Natural killer cell (primary cell): ENCODE measurements around the gene PTPRT. TPM values are rescaled to one million over a fixed set of nuclear protein-coding genes. Genes with fewer than 3 reads are reported as not detected.

Experiments used
- ATAC-seq, 3 donors: fragments of 150-1000 bp in 2 of 3; fragments of 200-7000 bp in 1 of 3; cut with Tn5 transposase; 1 replicate in 1 of 3; 2 replicates in 2 of 3; pipeline ENCODE4 v1.10.0; 2021; ENCODE audit warnings: mild to moderate bottlenecking in 2 of 3, moderate library complexity in 2 of 3
- DNase-seq, 2 donors: peaks; one replicate each; pipeline versions ENCODE4 v3.0.0 to v3.0.0-alpha.2; 2013 to 2021; ENCODE audit warnings: mixed read lengths in 1 of 2
- H3K27ac ChIP-seq: one replicate; pipeline ENCODE4 v1.5.1; 2013; ENCODE audit warnings: mild to moderate bottlenecking, low read length
- H3K27me3 ChIP-seq: one replicate; pipeline ENCODE4 v1.6.1; 2013; ENCODE audit warnings: low read length; ENCODE audit not compliant: control insufficient read depth, insufficient read depth
- H3K36me3 ChIP-seq: one replicate; pipeline ENCODE4 v1.6.1; 2013; ENCODE audit warnings: low read length; ENCODE audit not compliant: control insufficient read depth, insufficient read depth
- H3K4me1 ChIP-seq: one replicate; pipeline ENCODE4 v1.6.1; 2013; ENCODE audit warnings: low read length; ENCODE audit not compliant: control insufficient read depth, insufficient read depth
- H3K4me3 ChIP-seq: one replicate; pipeline ENCODE4 v1.5.1; 2013; ENCODE audit warnings: low read length
- H3K9me3 ChIP-seq: one replicate; pipeline ENCODE4 v1.6.1; 2013; ENCODE audit warnings: low read length; ENCODE audit not compliant: control insufficient read depth, insufficient read depth
- H3K27ac Mint-ChIP-seq, 2 donors: one replicate each; pipeline ENCODE4 v1.8.0; 2022; ENCODE audit warnings: mild to moderate bottlenecking in 2 of 2, mixed read lengths in 2 of 2, moderate library complexity in 1 of 2
- H3K27me3 Mint-ChIP-seq, 2 donors: one replicate each; pipeline ENCODE4 v1.8.0; 2022; ENCODE audit warnings: low read depth in 2 of 2, mixed read lengths in 2 of 2
- H3K36me3 Mint-ChIP-seq: one replicate; pipeline ENCODE4 v1.8.0; 2022; ENCODE audit warnings: mixed read lengths
- H3K4me1 Mint-ChIP-seq, 2 donors: one replicate each; pipeline ENCODE4 v1.8.0; 2022; ENCODE audit warnings: mixed read lengths in 2 of 2
- H3K4me3 Mint-ChIP-seq: one replicate; pipeline ENCODE4 v1.8.0; 2022; ENCODE audit warnings: mild to moderate bottlenecking, moderate library complexity, mixed read lengths
- H3K9me3 Mint-ChIP-seq, 2 donors: one replicate each; pipeline ENCODE4 v1.8.0; 2022; ENCODE audit warnings: mixed read lengths in 2 of 2
- CTCF ChIP-seq: fragments of 200-600 bp; IDR thresholded peaks from one replicate; pipeline ENCODE4 v1.8.0; 2022; ENCODE audit warnings: antibody characterized with exemption
- WGBS: methylation state at CpG from one replicate; pipeline ENCODE4 v1.1.7; 2013; ENCODE audit warnings: missing lambda C conversion rate; ENCODE audit not compliant: insufficient coverage; 5-methylcytosine and 5-hydroxymethylcytosine counted together
- intact Hi-C: fragments of 100-400 bp; cut with micrococcal nuclease; formaldehyde crosslinking; loops from one replicate; pipeline ENCODE4 v1.14.2; 2022
- total RNA-seq, 4 donors: library from RNA; stranded (reverse); fragments of 120-200 nt in 1 of 4; gene quantifications; one replicate each; pipeline versions ENCODE4 v1.2.3 to v1.2.4, GENCODE V29; 2013 to 2022

The PTPRT gene
- total RNA-seq, 3 donors from 2014 or later (not counting 1 experiment from before 2014, with no cell fraction given): not detected

- Histone ChIP-seq H3K27ac (no peak overlapping the region), H3K27me3 (peaks cover 13% of the 10 kb centered on the region), H3K4me3 (no peak overlapping the region), H3K9me3 (no peaks in the 10 kb centered on the region), H3K4me1 (peaks cover 4% of the 10 kb centered on the region), H3K36me3 (no peaks in the 10 kb centered on the region)
- Mint-ChIP-seq H3K27me3 (peaks cover 40 to 47% of the 10 kb centered on the region in 2 donors), H3K27ac (no peak overlapping the region), H3K4me1 (no peaks in the 10 kb centered on the region), H3K4me3 (no peak overlapping the region), H3K36me3 (no peaks in the 10 kb centered on the region), H3K9me3 (no peaks in the 10 kb centered on the region)
- DNase-seq: no peak
- no peak for TF ChIP-seq CTCF
- ATAC-seq: no peak
- intact Hi-C loops: no loop called here
- 6% methylated on average over 16 of the region's 16 CpGs for WGBS
Measured at GRCh38 chr20:43188234-43188653, 1.5 kb downstream of the PTPRT start.

- 7% methylated on average over 24 of the region's 24 CpGs for WGBS
- Histone ChIP-seq H3K4me3 (no peak overlapping the region), H3K36me3 (no peaks in the 10 kb centered on the region), H3K9me3 (no peaks in the 10 kb centered on the region), H3K27me3 (peaks cover 13% of the 10 kb centered on the region), H3K4me1 (peaks cover 4% of the 10 kb centered on the region), H3K27ac (no peak overlapping the region)
- no peak overlapping the region for H3K4me3 Mint-ChIP-seq
- ATAC-seq (peak in 2 of 3 donors; percentile 40 to 66), DNase-seq (peak; percentile 33 to 48)
- intact Hi-C loops: no loop called here
- H3K27me3 Mint-ChIP-seq: peaks cover 42 to 47% of the 10 kb centered on the region in 2 donors
- no peaks in the 10 kb centered on the region for H3K36me3 Mint-ChIP-seq
- H3K9me3 Mint-ChIP-seq: no peaks in the 10 kb centered on the region
- H3K27ac Mint-ChIP-seq: no peak overlapping the region
- TF ChIP-seq CTCF: peak; percentile 83
- H3K4me1 Mint-ChIP-seq: no peaks in the 10 kb centered on the region
Measured at GRCh38 chr20:43187476-43188233, 2.1 kb downstream of the PTPRT start.

GRCh38 chr20:43186312-43186711 is 3.4 kb downstream of the PTPRT start:
- no peaks in the 10 kb centered on the region for H3K9me3 Mint-ChIP-seq
- no peak for TF ChIP-seq CTCF
- Histone ChIP-seq H3K27me3 (peaks cover 11% of the 10 kb centered on the region), H3K36me3 (no peaks in the 10 kb centered on the region), H3K4me1 (peaks cover 4% of the 10 kb centered on the region), H3K4me3 (no peak overlapping the region), H3K27ac (no peak overlapping the region), H3K9me3 (no peaks in the 10 kb centered on the region)
- DNase-seq (no peak), ATAC-seq (no peak)
- peaks cover 39 to 45% of the 10 kb centered on the region in 2 donors for H3K27me3 Mint-ChIP-seq
- intact Hi-C loops: no loop called here
- H3K4me1 Mint-ChIP-seq: no peaks in the 10 kb centered on the region
- no peaks in the 10 kb centered on the region for H3K36me3 Mint-ChIP-seq
- no peak overlapping the region for H3K27ac Mint-ChIP-seq
- 62% methylated on average over 9 of the region's 9 CpGs for WGBS
- no peak overlapping the region for H3K4me3 Mint-ChIP-seq

GRCh38 chr20:43185901-43186300 is 3.8 kb downstream of the PTPRT start:
- no peak overlapping the region for H3K27ac ChIP-seq
- peaks cover 4% of the 10 kb centered on the region for H3K4me1 ChIP-seq
- Mint-ChIP-seq H3K27ac (no peak overlapping the region), H3K4me3 (no peak overlapping the region), H3K27me3 (peaks cover 36 to 41% of the 10 kb centered on the region in 2 donors), H3K36me3 (no peaks in the 10 kb centered on the region), H3K9me3 (no peaks in the 10 kb centered on the region), H3K4me1 (no peaks in the 10 kb centered on the region)
- ATAC-seq (no peak), DNase-seq (no peak)
- no peak for TF ChIP-seq CTCF
- 72% methylated on average over 4 of the region's 4 CpGs for WGBS
- no peaks in the 10 kb centered on the region for H3K36me3 ChIP-seq
- H3K4me3 ChIP-seq: no peak overlapping the region
- H3K9me3 ChIP-seq: no peaks in the 10 kb centered on the region
- peaks cover 11% of the 10 kb centered on the region for H3K27me3 ChIP-seq
- intact Hi-C loops: no loop called here
